Measurements from ENCODE around the gene USP26.
"Not testable (repeated sequence)": the region's sequence is repeated elsewhere in the genome, so short reads cannot be mapped to it uniquely, and the experiment has no call there.

The USP26 gene

GRCh38 chrX:133005616-133006015 lies 91.3 kb downstream of the USP26 start:
- DNase-seq (ENCODE audit: insufficient read length) (no peak), FAIRE-seq (no peak)
- TF ChIP-seq TAF1 (IDR thresholded peaks at IDR 0.05; ENCODE audit: borderline replicate concordance, low read depth, low read length) (no peak), POLR2A (IDR thresholded peaks at IDR 0.05; ENCODE audit: low read depth, low read length) (no peak), POLR2AphosphoS5 (IDR thresholded peaks at IDR 0.05; ENCODE audit: low read depth, low read length) (no peak)

DNA sequence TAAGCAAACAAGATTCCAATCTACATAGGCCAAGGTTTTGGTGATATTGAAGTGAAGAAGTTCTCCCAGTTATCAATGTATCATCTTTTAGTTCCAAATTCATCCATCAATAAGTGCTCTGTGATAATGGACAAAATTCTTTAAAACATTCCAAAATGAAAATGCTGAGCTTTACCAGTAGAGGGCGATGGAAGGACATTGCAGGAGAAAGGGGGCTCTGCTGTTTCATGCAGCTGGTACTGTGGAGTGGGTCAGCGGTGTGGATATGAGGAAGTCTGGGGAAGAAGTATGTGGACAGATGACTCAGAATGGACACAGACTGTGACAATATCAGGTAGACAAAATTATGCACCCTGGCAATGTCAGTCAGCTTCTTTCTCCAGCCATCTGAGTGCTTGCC lies 91.9 kb downstream of the USP26 start:
- no peak for FAIRE-seq
- no peak for DNase-seq (ENCODE audit: insufficient read length)
- TF ChIP-seq POLR2A (IDR thresholded peaks at IDR 0.05; ENCODE audit: low read depth, low read length) (no peak), TAF1 (IDR thresholded peaks at IDR 0.05; ENCODE audit: borderline replicate concordance, low read depth, low read length) (no peak), POLR2AphosphoS5 (IDR thresholded peaks at IDR 0.05; ENCODE audit: low read depth, low read length) (no peak)

- no peak for DNase-seq (ENCODE audit: insufficient read length)
- FAIRE-seq: no peak
- no peak for TF ChIP-seq TAF1 (IDR thresholded peaks at IDR 0.05; ENCODE audit: borderline replicate concordance, low read depth, low read length)
- TF ChIP-seq POLR2AphosphoS5 (IDR thresholded peaks at IDR 0.05; ENCODE audit: low read depth, low read length): no peak
- TF ChIP-seq POLR2A (IDR thresholded peaks at IDR 0.05; ENCODE audit: low read depth, low read length): no peak
Measured at GRCh38 chrX:132999209-132999608, 97.7 kb downstream of the USP26 start.

GRCh38 chrX:132990835-132991234 lies 106.1 kb downstream of the USP26 start:
- no peak for FAIRE-seq
- TF ChIP-seq POLR2AphosphoS5 (IDR thresholded peaks at IDR 0.05; ENCODE audit: low read depth, low read length) (no peak), TAF1 (IDR thresholded peaks at IDR 0.05; ENCODE audit: borderline replicate concordance, low read depth, low read length) (no peak), POLR2A (IDR thresholded peaks at IDR 0.05; ENCODE audit: low read depth, low read length) (no peak)
- DNase-seq (ENCODE audit: insufficient read length): no peak

DNA sequence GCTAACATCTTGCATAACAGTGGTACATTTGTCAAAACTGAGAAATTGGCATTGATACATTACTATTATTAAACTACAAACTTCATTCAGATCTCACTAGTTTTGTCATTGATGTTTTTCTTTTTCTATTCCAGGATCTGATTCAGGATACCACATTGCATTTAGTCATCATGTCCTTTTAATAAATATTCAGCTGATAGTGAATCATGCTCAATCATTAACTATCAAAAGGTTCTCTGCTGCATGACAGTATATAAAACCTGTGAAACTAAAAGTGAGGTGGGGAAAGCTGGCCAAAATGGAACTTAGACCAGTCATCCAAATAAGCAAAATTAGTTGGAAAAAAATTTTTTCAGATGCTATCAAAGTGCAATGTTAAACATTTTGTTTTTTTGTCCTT lies 110.4 kb downstream of the USP26 start:
- FAIRE-seq (no peak), DNase-seq (ENCODE audit: insufficient read length) (no peak)
- no peak for TF ChIP-seq POLR2AphosphoS5 (IDR thresholded peaks at IDR 0.05; ENCODE audit: low read depth, low read length)
- TF ChIP-seq TAF1 (IDR thresholded peaks at IDR 0.05; ENCODE audit: borderline replicate concordance, low read depth, low read length): no peak
- no peak for TF ChIP-seq POLR2A (IDR thresholded peaks at IDR 0.05; ENCODE audit: low read depth, low read length)

- DNase-seq (ENCODE audit: insufficient read length): no peak
- no peak for FAIRE-seq
- TF ChIP-seq POLR2A (IDR thresholded peaks at IDR 0.05; ENCODE audit: low read depth, low read length) (no peak), TAF1 (IDR thresholded peaks at IDR 0.05; ENCODE audit: borderline replicate concordance, low read depth, low read length) (no peak), POLR2AphosphoS5 (IDR thresholded peaks at IDR 0.05; ENCODE audit: low read depth, low read length) (no peak)
Measured at GRCh38 chrX:132984058-132984650, 112.8 kb downstream of the USP26 start.

GRCh38 chrX:132983496-132983895 lies 113.4 kb downstream of the USP26 start:
- TF ChIP-seq POLR2AphosphoS5 (IDR thresholded peaks at IDR 0.05; ENCODE audit: low read depth, low read length) (no peak), TAF1 (IDR thresholded peaks at IDR 0.05; ENCODE audit: borderline replicate concordance, low read depth, low read length) (no peak), POLR2A (IDR thresholded peaks at IDR 0.05; ENCODE audit: low read depth, low read length) (no peak)
- FAIRE-seq: no peak

DNA sequence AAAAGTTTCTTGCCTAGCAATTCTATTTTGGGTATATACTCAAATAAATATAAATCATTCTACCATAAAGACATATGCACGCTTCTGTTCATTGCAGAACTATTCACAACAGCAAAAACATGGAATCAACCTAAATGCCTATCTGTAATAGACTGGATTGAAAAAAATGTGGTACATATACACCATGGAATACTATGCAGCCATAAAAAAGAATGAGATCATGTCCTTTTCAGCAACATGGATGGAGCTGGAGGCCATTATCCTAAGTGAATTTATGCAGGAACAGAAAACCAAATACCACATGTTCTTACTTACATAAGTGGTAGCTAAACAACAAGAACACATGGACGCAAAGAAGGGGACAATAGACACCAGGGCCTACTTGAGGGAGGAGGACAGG lies 116.9 kb downstream of the USP26 start:
- not testable (repeated sequence) for FAIRE-seq; DNase-seq (ENCODE audit: insufficient read length)

More at GRCh38 chrX:132983496-132983895, 113.4 kb downstream of the USP26 start:
- no peak for DNase-seq (ENCODE audit: insufficient read length)
